GM18511 (cell line): ENCODE measurements around the gene MRPS17.
"Not testable (repeated sequence)": the region's sequence is repeated elsewhere in the genome, so short reads cannot be mapped to it uniquely, and the experiment has no call there.

Experiments used
- ATAC-seq: cut with Tn5 transposase; IDR thresholded peaks from one replicate; pipeline ENCODE4 v1.9.1; 2021; ENCODE audit warnings: mild to moderate bottlenecking, moderate library complexity; ENCODE audit not compliant: unreplicated experiment

Gene MRPS17

DNA sequence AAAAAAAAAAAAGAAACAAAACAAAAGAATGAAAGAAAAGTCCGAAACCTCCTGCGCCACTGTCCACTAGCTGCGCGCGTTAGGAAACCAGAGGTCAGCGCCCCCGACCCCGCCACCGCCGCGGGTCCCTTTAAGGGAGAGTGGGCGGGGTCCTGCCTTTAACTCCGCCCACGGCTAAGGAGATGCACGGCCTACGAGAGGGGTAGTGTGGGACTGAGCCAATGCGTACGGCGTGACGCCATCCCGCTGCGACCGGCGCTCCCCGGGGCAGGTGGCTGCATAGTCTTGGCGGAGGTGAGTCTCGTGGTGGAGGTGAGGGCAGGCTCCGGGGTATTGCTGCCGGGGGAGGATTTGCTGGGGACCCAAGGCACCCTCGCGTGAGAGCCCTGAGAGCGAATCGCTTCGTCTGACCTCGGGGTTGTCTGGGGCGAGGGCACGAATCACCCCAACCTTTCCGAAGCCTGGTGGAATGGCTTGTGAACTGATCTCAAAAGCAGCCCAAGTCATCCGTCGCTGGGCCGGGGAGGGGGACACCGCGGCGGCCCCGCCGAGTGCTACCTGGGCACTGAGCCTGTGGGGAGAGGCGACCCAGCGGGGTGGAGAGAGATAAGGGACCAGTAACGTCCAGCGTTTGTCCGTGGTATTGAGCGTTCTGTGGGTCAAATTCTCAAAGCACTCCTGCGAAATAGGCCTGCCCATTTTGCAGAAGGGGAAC, at the start of gene MRPS17:
Gene MRPS17, plus strand, starts transcription at position 241 of the 715 bp plus-strand sequence. CDS start 1,319 bp downstream, outside the sequence.
- peak; percentile 100 for ATAC-seq

DNA sequence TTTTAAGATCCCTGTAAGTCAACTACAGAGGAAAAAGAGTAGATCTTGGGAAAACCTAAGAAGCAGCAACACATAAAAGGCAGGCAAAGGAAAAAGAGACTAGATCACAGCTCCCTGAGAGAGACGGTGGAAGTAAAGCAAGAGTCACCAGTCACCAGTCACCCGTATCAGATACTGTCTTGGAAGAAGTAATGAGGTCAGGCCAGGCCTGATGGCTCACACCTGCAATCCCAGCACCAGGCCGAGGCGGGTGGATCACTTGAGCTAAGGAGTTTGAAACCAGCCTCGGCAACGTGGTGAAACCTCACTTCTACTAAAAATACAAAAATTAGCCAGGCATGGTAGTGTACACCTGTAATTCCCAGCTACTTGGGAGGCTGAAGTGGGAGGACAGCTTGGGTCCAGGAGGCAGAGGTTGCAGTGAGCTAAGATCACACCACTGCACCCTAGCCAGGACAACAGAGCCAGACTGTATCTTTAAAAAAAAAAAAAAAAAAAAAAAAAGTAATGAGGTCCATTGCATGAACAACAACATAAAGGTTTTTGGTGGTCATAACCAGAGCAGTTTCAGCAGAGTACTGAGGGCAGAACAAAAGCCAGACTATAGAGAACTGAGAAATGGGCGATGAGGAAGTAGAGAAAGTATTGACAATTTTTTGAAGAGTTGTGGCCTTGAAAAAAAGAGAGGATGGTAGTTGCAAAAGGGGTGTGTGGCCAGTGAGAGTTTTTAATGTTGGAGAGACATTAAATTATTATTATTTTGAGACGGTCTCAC, 47.5 kb upstream of the MRPS17 start:
- ATAC-seq: peak; percentile 98

DNA sequence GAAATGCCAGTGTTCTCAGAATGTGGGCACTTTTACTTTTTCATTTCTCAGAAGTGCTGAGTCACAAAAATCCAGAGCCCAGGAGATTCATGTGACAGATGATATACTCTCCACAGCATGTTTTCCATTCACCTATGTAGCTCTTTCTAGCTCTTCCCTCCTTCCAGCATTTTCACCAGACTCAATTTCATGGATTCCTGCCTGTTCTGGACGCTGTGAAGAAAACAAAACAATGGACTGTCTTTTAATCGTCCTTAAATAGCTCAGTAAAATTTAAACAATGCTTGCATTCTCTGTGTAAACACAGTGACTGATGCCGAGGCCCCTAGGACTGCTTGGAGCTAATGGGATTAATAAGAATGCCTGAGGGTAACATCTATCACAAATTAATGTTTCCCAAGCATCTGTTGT, 38.9 kb upstream of the MRPS17 start:
- no peak for ATAC-seq

- ATAC-seq: no peak
These were observed 33.9 kb upstream of the MRPS17 start for GRCh38 chr7:55917771-55918170.

GRCh38 chr7:55928006-55928767, 23.5 kb upstream of the MRPS17 start:
- no peak for ATAC-seq

DNA sequence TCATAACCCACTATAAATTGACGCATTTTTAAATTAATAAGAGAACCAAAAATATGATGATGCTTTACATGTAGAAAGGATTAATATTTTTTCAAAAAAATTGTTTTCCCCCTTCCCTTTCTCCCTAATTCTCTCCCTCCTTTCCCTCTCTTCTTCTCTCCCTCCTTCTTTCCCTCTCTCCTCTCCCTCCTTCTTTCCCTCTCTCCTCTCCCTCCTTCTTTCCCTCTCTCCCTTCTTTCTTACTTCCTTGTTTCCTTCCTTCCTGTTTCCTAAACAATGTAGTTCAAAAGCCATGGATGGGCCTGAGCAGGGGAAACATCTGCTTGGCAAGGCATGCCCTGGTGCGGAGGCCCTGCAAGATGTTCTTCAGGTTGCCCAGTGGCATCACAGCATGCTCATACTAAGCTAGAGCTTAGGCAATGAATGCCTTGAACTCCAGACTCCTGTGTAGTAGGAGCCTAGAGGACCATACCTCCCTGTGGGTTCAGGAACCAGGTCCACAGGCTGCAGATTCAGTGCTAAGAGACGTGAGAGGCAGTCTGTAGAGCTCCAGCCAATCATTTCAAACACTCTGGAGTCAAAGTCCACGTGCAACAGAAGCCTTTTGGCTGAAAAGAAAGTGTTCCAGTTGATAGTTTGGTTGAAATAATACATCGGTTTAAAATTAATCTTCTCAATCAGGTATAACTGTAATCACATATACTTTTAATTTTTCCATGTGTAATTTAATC, 20.1 kb upstream of the MRPS17 start:
- no peak for ATAC-seq

- no peak for ATAC-seq
These were observed 12.1 kb upstream of the MRPS17 start for GRCh38 chr7:55939514-55940123.

GRCh38 chr7:55946545-55946944, 5.1 kb upstream of the MRPS17 start:
- ATAC-seq: no peak

DNA sequence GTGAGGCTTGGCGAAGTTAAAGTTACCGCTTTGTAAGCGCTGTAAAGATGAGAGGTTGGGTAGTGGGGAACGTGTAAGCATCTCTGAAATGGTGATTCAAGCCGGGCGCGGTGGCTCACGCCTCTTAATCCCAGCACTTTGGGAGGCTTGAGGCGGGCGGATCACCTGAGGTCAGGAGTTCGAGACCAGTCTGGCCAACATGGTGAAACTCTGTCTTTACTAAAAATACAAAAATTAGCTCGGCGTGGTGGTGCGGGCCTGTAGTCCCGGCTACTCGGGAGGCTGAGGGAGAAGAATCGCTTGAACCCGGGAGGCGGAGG, 635 bp downstream of the MRPS17 start:
- not testable (repeated sequence) for ATAC-seq

DNA sequence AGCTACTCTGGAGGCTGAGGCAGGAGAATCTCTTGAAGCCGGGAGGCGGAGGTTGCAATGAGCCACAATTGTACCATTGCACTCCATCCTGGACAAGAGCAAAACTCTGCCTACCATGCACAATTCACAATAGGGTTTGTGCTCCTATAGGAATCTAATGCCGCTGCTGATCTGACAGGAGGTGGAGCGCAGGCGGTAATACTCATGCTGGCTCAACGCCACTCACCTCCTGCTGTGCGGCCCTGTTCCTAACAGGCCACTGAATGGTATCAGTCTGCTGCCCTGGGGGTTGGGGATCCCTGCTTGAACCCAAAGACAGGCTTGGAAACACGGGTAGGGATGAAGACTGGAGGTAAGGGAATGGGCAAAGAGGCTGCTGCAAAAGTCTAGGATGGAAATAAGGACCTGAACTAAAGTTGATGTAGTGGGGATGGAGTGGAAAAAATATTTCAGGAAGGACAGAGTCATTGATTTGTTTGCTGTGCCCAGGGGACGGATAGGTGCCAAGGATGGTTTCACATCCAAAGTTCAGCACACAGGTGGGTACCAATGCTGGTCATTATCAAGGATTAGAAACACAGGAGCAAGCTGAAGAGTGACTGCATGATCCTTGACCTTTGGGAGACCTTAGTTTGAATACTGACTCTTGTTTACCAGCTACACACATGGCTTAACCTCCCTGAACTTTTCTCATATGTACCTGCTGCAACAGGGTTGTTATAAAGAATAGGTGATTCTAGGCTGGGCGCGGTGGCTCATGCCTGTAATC, 2.2 kb downstream of the MRPS17 start:
- ATAC-seq: no peak

GRCh38 chr7:55957190-55957589, 5.5 kb downstream of the MRPS17 start:
- no peak for ATAC-seq

DNA sequence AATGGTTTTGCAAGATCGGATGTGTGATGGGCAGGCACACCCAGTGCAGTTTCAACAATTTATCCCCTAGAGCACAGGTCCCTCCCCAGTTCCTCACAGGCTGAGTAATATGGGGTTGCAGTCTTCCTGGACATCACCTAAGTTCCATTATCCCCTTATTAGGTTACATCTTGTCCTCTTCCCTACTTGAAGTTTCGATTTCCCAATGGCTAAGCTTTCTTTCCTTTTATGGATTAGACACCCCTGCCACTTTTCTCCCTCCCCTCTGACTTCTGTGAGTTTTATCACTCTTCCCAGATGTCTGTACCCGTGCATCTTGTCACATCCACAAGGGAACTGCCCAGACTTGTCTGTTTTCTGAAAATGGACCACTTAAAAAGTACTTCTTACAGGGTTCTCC, 10.3 kb downstream of the MRPS17 start:
- no peak for ATAC-seq

DNA sequence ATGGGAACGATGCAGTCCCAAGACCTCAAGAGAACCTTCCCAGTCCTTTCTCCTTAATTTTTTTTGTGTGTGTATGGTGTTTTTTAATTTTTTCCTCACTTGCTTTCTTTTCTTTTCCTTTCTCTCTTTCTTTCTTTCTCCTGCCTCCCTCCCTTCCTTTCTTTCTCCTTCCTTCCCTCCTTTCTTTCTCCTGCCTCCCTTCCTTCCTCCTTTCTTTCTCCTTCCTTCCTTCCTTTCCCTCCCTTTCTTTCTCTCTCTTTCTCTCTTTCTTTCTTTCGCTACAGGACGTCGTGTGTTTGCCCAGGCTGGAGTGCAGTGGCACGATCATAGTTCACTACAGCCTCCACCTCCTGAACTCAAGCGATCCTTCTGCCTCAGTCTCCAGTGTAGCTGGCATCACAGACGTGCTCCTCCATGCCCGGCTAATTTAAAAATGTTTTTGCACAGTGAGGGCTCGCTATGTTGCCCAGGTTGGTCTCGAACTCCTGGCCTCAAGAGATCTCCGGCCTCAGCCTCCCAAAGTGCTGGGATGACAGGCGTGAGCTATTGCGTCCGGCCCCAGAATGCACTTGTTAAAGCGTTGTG, 12.0 kb downstream of the MRPS17 start:
- ATAC-seq: no peak

DNA sequence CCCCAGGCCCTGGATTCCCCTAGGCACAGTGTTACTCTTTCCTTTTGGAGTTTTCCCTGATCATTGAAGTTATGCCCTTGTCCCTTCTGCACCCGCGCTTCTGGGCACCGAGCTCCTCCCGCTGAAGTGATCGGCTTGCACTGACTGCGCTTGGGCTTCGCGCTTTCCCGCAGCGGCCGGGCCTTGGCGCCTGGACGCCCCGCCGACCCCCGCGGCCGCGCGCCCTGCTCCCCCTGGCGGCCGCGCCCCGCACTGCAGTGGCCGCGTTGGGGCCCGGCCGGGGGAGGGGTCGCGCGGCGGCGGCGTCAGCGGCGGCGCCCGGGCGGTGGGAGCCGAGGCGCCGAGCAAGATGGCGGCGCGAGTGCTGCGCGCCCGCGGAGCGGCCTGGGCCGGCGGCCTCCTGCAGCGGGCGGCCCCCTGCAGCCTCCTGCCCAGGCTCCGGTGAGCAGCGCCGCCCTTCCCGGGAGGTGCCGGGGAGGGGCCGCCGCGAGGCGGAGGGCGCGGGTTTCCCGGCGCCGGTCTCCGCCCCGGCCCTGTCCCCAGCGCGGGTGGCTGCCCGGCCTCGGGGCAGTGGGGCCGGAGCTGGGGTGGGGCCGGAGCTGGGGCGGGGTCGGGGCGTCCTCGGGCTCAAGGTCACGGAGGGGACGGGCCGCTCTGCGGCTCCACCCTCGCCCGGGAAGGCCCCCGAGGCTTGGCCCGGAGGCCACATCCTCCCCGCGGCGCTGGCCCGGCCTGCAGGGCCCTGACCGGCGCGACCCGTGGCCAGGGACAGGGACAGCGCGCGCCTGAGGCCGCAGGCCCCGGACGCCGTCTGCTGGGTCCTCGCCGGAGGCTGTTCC, 12.8 kb downstream of the MRPS17 start, which contains the start of gene NIPSNAP2:
Gene NIPSNAP2, plus strand, starts transcription at position 325 of the 839 bp plus-strand sequence. Its CDS starts 25 bp downstream, at position 350.
- ATAC-seq: peak; percentile 84

DNA sequence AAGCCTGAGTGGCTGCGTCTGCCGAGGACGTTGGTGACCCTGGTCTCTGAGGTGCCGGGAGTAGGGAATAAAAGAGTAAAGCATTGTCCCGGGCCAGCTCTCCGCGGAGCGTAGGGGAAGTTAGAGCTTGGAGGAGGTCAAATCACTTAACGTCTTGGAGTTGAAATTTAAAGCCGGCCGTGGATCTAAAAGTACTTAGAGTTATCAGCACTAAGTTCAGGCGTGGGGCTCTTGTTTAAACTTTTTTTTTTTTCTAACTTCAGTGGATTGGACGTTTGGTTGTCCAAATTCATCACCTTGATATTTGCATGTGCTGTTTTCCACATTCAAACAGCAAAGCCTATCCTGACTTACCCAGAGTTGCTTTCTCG, 13.4 kb downstream of the MRPS17 start:
- ATAC-seq: no peak

DNA sequence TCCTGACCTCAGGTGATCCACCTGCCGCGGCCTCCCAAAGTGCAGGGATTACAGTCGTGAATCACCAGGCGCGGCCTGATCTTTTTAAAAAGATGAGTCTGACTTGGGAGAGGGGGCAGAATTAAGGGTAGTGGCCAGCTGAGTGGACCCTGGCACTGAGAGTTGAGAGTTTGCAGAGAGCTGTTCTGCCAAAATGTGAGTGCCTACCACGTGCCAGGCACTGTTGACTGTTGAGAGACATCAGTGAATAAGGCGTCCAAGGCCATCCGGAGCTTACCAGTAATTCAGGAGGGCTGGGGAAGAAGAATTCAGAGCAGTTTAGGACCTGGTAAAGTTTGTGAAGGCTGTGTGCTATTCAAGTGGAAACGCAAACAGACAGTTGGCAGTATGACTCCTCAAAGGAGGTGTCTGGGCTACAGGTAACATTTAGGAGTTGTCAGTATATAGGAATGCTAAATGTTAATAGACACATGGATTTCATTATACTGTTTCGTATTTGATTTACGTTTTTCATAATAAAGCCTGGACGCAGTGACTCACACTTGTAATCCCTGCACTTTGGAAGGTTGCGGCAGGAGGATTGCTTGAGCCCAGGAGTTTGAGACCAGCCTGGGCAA, 14.2 kb downstream of the MRPS17 start:
- no peak for ATAC-seq

GRCh38 chr7:55966851-55967250, 15.2 kb downstream of the MRPS17 start:
- no peak for ATAC-seq

GRCh38 chr7:55969391-55969790, 17.7 kb downstream of the MRPS17 start:
- ATAC-seq: no peak
